ENCODE data around the gene AOPEP.

GRCh38 chr9:94850540-94851434 lies 124.3 kb downstream of the AOPEP start:
- TF ChIP-seq EZH2phosphoT487 (IDR thresholded peaks at IDR 0.05) (no peak), CTCF (IDR thresholded peaks at IDR 0.05) (no peak), EZH2 (IDR thresholded peaks at IDR 0.05) (no peak)
